Mesenteric fat pad (tissue), 1 donor: ENCODE data around the gene PSORS1C2. TPM values are rescaled to one million over a fixed set of nuclear protein-coding genes. Genes with fewer than 3 reads are reported as not detected.

ENCODE experiments used
- DNase-seq: peaks from one replicate; pipeline ENCODE4 v3.0.0-alpha.2; 2020; ENCODE audit warnings: low spot score
- total RNA-seq: library from RNA; stranded (reverse); fragmentation: NEBNext Ultra II Directional; extraction: Animal tissue kit (Norgen Biotek cat#: 25700); gene quantifications from one replicate; pipeline ENCODE4 v1.2.1, GENCODE V29; 2021
- donor health status: DM: yes; HTN: yes; CAD: no.

Gene PSORS1C2
- total RNA-seq, 1 donor from 2014 or later = not detected

- DNase-seq = no peak
Observed at GRCh38 chr6:31142361-31142761, 3.5 kb upstream of the PSORS1C2 start.

GRCh38 chr6:31140643-31141042 lies 1.8 kb upstream of the PSORS1C2 start:
- no peak for DNase-seq

GRCh38 chr6:31139599-31139998 lies 733 bp upstream of the PSORS1C2 start:
- DNase-seq = no peak

- no peak for DNase-seq
Observed at GRCh38 chr6:31135710-31136109, 3.2 kb downstream of the PSORS1C2 start.

DNA sequence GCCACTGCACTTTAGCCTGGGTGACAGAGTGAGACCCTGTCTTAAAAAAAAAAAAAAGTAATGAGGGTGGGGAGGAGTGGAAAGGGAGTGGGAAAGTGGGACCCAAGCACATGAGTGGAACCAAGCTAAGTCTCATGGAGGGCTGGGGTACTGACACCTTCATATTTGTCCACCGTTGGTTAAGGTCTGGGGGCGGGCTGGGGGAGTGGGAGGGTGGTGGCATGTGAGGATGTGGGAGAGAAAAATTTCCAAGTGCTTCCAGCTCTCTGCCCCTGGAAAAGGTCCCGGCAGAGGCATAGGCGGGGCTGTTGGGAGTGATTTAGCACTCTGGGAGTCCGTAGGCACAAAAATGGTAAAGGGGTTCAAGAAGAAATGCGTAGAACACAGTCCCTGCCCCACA lies 6.1 kb downstream of the PSORS1C2 start:
- no peak for DNase-seq

DNA sequence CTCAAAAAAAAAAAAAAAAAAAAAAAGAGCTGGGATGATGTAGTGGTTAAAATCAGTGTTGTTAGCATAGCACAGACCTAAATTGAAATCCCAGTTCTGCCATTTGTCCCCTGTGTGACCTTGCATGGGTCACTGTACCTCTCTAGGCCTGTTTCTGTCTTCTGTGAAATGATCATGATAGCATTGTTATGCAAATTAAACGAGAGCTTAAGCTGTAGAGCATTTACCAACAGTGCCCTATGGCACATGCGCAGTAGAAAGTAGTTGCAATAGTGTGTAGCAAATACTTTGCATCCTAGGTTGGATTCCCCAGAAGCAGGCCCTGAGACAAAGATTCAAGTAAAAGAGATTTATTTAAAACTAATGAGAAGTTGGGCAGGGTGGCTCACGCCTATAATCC lies 7.3 kb downstream of the PSORS1C2 start:
- no peak for DNase-seq

DNA sequence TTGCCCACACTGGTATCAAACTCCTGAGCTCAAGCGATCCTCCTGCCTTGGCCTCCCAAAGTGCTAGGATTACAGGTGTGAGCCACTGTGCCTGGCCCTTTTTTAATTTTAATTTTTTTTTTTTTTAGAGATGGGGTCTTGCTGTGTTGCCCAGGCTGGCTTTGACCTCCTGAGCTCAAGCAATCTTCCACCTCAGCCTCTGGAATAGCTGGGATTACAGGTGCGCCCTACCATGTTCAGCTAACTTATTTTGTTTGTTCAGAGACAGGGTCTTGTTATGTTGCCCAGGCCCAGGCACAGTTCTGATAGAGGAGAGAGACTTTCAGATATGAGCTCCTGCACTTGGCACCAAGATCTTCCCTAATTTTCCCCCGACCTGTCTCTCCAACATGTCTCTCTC lies 8.1 kb downstream of the PSORS1C2 start:
- DNase-seq = no peak

DNA sequence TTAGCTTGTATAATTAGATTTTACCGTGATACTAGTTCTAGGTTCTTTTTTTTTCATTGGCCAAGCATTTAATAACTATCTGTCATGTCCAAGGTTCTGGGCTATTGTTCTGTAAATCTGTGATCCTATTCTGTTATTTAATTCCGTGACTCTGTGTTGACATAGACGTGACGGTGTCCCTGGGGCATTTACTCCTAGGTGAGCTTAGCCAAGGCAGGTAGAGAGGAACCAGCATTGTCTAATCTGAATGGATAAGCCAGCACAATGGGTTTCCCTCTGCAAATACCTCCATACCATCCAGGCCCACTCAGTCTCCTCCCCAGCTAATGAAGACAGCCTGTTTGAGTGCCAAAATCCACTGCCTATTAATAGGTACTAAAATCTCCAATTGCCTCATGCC lies 9.7 kb downstream of the PSORS1C2 start:
- DNase-seq = no peak

GRCh38 chr6:31128093-31128676 lies 10.7 kb downstream of the PSORS1C2 start:
- DNase-seq = no peak

DNA sequence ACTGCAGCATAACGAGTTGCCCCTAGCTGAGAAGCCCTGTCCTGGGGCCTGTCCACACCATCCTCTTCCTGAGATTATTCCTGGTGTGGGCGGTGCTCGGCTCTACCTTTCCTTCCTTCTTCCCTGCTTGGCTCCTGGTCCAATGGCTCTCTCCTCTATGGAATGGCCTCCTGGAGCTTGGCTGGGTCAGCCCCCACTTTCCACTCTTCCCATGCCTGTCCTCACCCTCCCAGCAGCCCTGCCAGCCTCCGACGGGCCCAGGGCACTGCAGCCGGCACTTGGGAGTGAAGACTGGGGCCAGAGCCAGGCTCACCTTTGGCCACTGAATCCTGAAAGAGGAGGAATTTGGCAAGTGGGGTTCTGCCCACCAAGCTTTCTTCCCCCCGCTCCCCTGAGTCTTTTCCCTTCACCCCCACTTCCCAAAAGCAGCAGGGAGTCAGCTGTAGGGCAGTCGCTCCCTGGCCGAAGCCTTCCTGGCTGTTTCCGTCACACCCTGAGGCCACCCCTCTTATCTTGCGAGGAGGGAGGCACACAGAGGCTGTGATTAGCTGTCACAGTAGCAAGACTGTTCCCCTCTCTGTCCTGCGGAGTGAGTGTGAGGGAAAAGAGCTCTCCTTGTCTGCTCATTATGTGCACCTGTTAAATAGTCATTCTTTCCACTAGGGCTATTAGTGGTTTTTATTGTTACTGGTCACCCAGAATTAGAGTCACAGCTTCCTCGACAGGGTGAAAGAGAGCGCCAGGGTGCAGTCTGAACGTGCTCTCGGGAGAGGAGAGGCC lies 12.3 kb downstream of the PSORS1C2 start:
- DNase-seq = no peak

GRCh38 chr6:31125586-31126363 lies 13.1 kb downstream of the PSORS1C2 start:
- no peak for DNase-seq

DNA sequence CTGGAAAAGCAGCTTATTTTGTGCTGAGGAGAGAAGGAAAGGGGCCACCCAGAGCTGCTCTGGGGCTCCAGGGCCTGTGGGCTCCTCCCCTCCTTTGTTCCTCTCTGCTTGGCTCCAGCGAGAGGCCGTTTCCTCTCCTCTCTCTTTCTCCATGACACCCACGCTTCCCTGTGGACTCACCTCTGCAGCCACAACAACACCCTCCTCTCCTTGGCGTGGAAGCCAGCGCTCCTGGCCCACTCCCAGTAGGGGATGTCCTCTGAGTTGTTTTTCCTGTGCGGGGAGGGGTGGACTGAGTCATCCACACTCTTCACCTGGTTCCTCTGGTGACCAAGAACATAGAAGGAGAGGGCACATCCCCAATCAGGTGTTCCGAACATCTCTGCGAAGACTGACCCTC lies 13.7 kb downstream of the PSORS1C2 start:
- no peak for DNase-seq

DNA sequence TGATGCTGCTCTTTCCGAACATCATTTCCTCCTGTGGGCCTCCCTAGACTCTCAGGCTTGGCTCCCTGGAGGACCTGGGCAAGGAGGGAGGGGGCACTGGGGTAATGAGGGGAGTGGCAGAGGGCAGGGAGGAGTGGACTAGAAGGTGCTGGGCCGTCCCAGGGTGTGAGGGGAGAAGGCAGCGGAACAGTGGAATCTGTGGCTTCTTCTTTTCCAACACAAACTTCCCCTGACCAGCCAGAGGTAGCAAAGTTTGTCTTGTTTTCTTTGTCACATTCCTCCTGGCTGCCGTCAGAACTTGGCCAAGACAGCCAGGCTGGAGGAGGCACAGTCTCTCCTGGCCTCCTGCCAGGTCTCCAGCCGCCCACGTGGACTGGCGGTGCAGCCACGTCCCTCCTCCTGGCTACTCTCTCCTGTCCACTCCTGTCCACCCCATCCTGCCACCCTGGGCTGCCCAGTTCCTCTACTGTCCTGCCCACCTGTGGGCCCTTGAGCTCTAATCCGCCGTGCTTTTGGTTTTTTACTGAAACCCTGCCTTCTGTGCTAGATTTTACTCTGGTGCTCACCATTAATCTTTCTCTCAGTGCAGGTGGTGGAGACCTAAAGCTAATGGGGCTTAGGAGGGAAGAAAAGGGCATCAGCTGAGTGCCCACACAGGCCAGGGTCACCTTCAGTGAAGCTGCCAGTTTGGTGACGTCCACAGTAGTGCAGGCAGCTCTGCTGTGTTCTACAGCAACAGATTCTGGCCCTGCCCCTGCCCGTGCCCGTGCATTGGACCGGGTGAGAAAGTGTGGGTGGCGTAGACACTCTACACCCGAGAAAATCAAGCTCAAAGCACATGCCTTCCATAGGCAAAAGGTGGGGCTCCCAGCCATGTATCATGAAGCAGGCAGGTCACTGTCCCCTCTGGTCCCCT lies 15.8 kb downstream of the PSORS1C2 start:
- no peak for DNase-seq

DNA sequence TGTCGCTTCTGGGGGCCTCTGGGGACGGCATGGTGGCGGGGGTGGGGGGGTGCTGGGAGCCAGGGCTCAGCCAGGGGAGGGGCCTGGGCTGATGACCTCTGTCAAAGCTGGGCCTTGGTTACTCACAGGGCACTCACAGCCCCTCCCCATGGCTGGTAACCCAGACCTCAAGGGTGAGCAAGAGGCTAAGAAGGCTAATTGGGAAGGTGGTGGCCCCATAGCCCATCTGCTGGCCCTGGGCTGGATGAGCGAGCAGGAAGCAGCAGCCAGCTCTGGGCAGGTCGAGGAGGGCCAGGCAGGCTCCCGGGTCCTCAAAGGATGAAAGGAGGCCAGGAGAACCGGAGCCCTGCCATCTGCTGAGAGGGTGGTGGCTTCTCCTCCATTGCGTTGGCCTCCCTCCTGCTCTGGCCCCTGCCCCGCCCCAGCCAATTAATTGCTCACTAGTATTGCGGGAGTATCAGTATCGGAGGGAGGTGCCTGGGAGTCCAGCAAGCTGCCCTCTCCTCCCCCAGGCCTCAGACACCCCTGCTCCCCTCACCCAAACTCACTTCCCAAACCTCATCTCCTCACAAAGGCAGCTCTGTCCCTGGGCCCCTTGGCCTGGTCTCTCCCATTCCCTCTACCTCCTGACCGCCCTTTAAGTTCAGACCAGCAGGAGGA lies 17.6 kb downstream of the PSORS1C2 start:
- DNase-seq = no peak

GRCh38 chr6:31120151-31120915 lies 18.5 kb downstream of the PSORS1C2 start, which contains the start of gene CDSN:
Gene CDSN, minus strand, starts transcription at chr6:31120446. Its CDS starts 27 bp downstream, at chr6:31120419.
- DNase-seq = no peak

- DNase-seq = no peak
Observed at GRCh38 chr6:31118178-31118577, 20.7 kb downstream of the PSORS1C2 start.

GRCh38 chr6:31116661-31117385 lies 22.0 kb downstream of the PSORS1C2 start:
- DNase-seq = no peak

DNA sequence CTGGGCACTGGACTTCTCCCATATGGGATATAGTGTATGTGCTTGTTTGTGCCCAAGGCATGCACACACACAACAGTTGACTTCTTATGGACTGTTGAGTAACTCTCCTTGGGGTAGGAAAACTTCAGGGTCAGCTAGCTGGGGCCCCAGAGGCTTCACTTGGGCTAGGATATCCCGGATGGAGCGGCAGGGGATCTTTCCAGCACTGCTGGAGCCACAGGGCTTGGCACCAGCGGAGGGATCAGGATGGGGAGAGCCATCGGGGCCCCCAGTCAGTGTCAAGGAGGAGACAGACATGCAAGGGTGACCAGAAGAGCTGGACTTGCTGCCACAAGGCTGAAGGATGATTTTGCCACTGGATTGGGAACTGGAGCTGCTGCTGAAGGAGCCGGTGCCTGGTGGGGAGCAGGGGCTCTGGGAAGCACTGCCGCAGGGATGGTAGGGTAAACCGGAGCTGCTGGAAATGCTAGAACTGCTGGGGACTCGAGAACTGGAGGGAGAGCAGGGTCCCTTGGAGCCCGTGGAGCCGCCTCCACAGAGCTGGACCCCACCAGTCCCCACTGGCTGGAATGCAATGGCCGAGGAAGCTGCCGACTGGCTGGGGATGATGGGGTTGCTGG lies 22.8 kb downstream of the PSORS1C2 start:
- DNase-seq = no peak
